ENCODE data around the gene PLB1. TPM values are rescaled to one million over a fixed set of nuclear protein-coding genes. Genes with fewer than 3 reads are reported as not detected.
"Not testable (repeated sequence)": the region's sequence is repeated elsewhere in the genome, so short reads cannot be mapped to it uniquely, and the experiment has no call there.

Gene PLB1
- total and polyA plus RNA-seq, 8 donors, result 0.45 to 18.8 (median 3.4) TPM

DNA sequence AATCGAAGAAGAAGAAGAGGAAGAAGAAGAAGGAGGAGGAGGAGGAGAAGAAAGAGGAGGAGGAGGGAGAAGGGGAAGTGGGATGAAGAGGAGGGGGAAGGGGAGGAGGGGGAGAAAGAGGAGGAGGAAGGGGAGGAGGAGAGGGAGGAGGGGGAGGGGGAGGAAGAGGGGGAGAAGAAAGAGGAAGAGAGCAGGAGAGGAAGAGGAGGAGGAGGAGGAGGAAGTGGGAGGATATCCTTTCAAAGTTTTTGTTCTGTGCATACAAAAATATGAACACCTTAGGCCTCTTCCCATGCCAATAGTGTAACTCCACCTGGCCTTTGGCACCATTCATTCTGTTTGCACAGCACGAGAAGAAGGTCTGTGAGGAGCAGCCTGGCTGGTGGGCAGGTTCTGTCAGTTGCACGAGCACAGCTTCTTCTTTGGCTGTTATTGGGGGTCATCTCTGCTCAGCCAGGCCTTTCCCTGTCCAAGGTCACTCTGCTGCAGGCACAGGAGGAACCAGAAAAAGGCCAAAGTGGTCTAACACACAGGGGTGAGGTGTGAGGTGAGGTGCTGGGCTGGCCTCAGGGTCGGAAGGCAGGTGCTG is 25.8 kb upstream of the PLB1 start:
- H3K27me3 ChIP-seq, result no peaks in the 10 kb centered on the region
- no peak overlapping the region for H3K4me3 ChIP-seq
- TF ChIP-seq POLR2AphosphoS5 (IDR thresholded peaks at IDR 0.05) (no peak), POLR2A (IDR thresholded peaks at IDR 0.05) (no peak), EP300 (IDR thresholded peaks at IDR 0.05) (no peak)
- TF ChIP-seq, protein P1, sequence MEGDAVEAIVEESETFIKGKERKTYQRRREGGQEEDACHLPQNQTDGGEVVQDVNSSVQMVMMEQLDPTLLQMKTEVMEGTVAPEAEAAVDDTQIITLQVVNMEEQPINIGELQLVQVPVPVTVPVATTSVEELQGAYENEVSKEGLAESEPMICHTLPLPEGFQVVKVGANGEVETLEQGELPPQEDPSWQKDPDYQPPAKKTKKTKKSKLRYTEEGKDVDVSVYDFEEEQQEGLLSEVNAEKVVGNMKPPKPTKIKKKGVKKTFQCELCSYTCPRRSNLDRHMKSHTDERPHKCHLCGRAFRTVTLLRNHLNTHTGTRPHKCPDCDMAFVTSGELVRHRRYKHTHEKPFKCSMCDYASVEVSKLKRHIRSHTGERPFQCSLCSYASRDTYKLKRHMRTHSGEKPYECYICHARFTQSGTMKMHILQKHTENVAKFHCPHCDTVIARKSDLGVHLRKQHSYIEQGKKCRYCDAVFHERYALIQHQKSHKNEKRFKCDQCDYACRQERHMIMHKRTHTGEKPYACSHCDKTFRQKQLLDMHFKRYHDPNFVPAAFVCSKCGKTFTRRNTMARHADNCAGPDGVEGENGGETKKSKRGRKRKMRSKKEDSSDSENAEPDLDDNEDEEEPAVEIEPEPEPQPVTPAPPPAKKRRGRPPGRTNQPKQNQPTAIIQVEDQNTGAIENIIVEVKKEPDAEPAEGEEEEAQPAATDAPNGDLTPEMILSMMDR (IDR thresholded peaks at IDR 0.05), result no peak
- H3K27ac ChIP-seq, result no peak overlapping the region
- H3K36me3 ChIP-seq, result no peaks in the 10 kb centered on the region
- no peaks in the 10 kb centered on the region for H3K9me3 ChIP-seq
- 41 to 56% (median 52%) methylated on average over 4 of the region's 4 CpGs for WGBS, 5 donors
- peaks cover 0 to 20% (median 0%) of the 10 kb centered on the region in 4 donors for H3K4me1 ChIP-seq
- no peak for DNase-seq
- intact Hi-C loops (cut with DNase I; ENCODE audit: low total_unique reads), result no loop called here

DNA sequence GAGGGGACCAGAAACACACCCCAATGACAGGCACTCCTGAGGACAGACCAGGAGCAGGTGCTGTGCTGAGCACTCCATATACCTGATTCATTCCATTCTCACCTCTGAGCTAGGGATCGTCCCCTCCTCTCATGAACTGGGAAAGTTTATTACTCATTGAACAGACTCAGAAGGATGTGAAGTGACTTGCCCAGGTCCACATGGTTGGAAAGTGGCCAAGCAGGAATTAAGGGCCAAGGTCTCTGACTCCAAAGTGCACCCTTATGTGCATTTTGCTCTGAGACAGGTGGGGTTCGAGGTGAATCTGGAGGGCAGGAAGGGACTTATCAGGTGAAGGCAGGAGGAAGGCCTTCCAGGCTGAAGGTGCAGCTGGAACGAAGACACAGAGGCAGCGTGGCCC is 25.1 kb upstream of the PLB1 start:
- H3K9me3 ChIP-seq, result no peaks in the 10 kb centered on the region
- peaks cover 0 to 20% (median 0%) of the 10 kb centered on the region in 4 donors for H3K4me1 ChIP-seq
- DNase-seq, result no peak
- no peak overlapping the region for H3K27ac ChIP-seq
- intact Hi-C loops (cut with DNase I; ENCODE audit: low total_unique reads), result no loop called here
- no peak for TF ChIP-seq POLR2AphosphoS5 (IDR thresholded peaks at IDR 0.05)
- no peak for TF ChIP-seq EP300 (IDR thresholded peaks at IDR 0.05)
- no peak for TF ChIP-seq POLR2A (IDR thresholded peaks at IDR 0.05)
- TF ChIP-seq, protein P1 (IDR thresholded peaks at IDR 0.05), result no peak
- H3K27me3 ChIP-seq, result no peaks in the 10 kb centered on the region
- WGBS, 5 donors, result 73 to 86% (median 77%) methylated on average over 4 of the region's 4 CpGs
- H3K36me3 ChIP-seq, result no peaks in the 10 kb centered on the region
- no peak overlapping the region for H3K4me3 ChIP-seq

DNA sequence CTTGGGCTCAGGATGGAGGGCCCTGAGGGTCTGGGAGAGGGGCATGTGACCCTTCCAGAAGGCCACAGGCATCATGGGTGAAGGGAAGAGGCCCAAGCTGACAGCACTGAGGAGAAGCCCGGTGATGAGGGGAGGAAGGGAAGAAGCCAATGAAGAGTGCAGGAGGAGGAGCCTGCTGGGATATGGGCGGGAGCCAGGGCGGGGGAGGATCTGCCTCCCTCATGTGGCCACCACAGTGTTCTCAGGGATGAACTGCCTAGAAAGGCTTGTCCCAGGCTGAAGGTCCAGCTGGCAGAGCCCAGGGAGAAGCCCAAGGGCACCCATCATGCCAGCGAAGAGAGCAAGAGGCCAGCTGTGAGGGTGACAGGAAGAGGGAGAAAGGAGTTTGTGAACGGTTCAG is 24.6 kb upstream of the PLB1 start:
- WGBS, 5 donors, result 72 to 85% (median 83%) methylated on average over 5 of the region's 5 CpGs
- H3K27ac ChIP-seq, result no peak overlapping the region
- no peak for DNase-seq

DNA sequence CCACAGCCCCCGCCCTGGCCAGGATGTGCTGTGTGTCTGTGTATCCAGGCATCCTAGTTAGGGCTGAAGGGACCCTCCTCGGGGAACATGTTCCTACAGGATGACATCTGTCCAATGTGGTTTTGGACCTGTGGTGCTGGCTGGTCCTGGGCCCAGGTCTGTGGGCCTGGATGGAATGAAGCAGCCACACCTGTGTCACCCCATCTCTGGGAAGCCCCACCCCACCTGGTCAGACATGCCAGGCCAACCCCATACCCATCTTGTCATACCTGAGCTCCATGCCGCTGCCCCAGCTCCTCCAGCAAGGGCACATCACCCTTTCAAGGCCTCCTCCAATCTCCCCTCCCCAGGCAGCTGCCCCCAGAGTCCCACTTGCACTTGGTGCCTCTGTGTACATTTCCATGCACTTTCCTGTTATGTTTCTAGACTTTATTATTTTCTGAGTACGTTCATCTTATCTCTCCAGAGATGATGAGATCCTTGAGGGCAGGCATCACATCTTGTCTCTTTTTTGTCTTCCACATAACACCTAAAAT is 24.1 kb upstream of the PLB1 start:
- no peaks in the 10 kb centered on the region for H3K9me3 ChIP-seq
- H3K27me3 ChIP-seq, result no peaks in the 10 kb centered on the region
- H3K4me1 ChIP-seq, result peaks cover 0 to 20% (median 0%) of the 10 kb centered on the region in 4 donors
- intact Hi-C loops (cut with DNase I; ENCODE audit: low total_unique reads), result no loop called here
- no peak for DNase-seq
- TF ChIP-seq POLR2A (IDR thresholded peaks at IDR 0.05) (no peak), EP300 (IDR thresholded peaks at IDR 0.05) (no peak), POLR2AphosphoS5 (IDR thresholded peaks at IDR 0.05) (no peak)
- TF ChIP-seq, protein P1 (IDR thresholded peaks at IDR 0.05), result no peak
- no peaks in the 10 kb centered on the region for H3K36me3 ChIP-seq
- H3K4me3 ChIP-seq, result no peak overlapping the region
- WGBS, 5 donors, result 80 to 91% (median 86%) methylated on average over 3 to 4 of the region's 4 CpGs
- H3K27ac ChIP-seq, result no peak overlapping the region

More for the DNA sequence above, 24.6 kb upstream of the PLB1 start:
- Histone ChIP-seq H3K4me3 (no peak overlapping the region), H3K9me3 (no peaks in the 10 kb centered on the region), H3K4me1 (peaks cover 0 to 20% (median 0%) of the 10 kb centered on the region in 4 donors), H3K36me3 (no peaks in the 10 kb centered on the region), H3K27me3 (no peaks in the 10 kb centered on the region)
- TF ChIP-seq, protein P1 (IDR thresholded peaks at IDR 0.05), result no peak
- TF ChIP-seq POLR2A (IDR thresholded peaks at IDR 0.05) (no peak), EP300 (IDR thresholded peaks at IDR 0.05) (no peak), POLR2AphosphoS5 (IDR thresholded peaks at IDR 0.05) (no peak)
- intact Hi-C loops (cut with DNase I; ENCODE audit: low total_unique reads), result no loop called here

DNA sequence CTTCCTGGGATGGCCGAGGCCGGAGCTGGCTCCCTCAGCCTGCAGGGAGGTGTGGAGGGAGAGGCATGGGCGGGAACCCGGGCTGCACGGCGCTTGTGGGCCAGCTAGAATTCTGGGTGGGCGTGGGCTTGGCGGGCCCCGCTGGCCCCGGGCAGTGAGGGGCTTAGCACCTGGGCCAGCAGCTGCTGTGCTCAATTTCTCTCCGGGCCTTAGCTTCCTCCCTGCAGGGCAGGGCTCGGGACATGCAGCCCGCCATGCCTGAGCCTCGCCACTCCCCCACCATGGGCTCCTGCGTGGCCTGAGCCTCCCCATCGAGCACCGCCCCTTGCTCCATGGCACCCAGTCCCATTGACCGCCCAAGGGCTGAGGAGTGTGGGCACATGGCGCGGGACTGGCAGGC is 23.2 kb upstream of the PLB1 start:
- H3K27ac ChIP-seq; H3K27me3 ChIP-seq; H3K4me3 ChIP-seq; DNase-seq; intact Hi-C loops (cut with DNase I; ENCODE audit: low total_unique reads); H3K9me3 ChIP-seq; H3K36me3 ChIP-seq: not testable (repeated sequence)
- peaks cover 0 to 20% (median 0%) of the 10 kb centered on the region in 4 donors for H3K4me1 ChIP-seq
- 89 to 95% (median 92%) methylated on average over 10 to 20 of the region's 20 CpGs for WGBS, 5 donors

Measured in stomach (tissue), 9 donors.